Kidney epithelial cell (primary cell): ENCODE data around the gene RDX. TPM values are rescaled to one million over a fixed set of nuclear protein-coding genes. Genes with fewer than 3 reads are reported as not detected.
"Not testable (repeated sequence)": the region's sequence is repeated elsewhere in the genome, so short reads cannot be mapped to it uniquely, and the experiment has no call there.

ENCODE experiments used
- DNase-seq: peaks from one replicate; pipeline ENCODE4 v3.0.0-alpha.2; 2010; ENCODE audit warnings: low read depth
- H3K27me3 ChIP-seq: 2 replicates; pipeline ENCODE4 v1.6.0; 2011; ENCODE audit warnings: low read length; ENCODE audit not compliant: control insufficient read depth, insufficient read depth
- H3K36me3 ChIP-seq: 2 replicates; pipeline ENCODE4 v1.5.1; 2011; ENCODE audit warnings: low read length; ENCODE audit not compliant: control insufficient read depth, insufficient read depth
- H3K4me3 ChIP-seq: 2 replicates; pipeline ENCODE4 v1.5.1; 2011; ENCODE audit warnings: low read depth, mild to moderate bottlenecking, control low read depth, low read length
- total RNA-seq: library from RNA; depleted of rRNA; stranded (reverse); fragments of >200 nt; gene quantifications from 2 replicates; pipeline ENCODE4 v1.2.3, GENCODE V29; 2015
- TF ChIP-seq, protein P1 (sequence below): IDR thresholded peaks from 2 replicates; pipeline ENCODE4 v1.5.1; 2011; ENCODE audit warnings: mild to moderate bottlenecking, moderate library complexity, low read length, control low read depth, inconsistent platforms; ENCODE audit not compliant: insufficient read depth, poor library complexity, severe bottlenecking

RDX gene
- total RNA-seq, 1 donor from 2014 or later = 46.7 TPM

DNA sequence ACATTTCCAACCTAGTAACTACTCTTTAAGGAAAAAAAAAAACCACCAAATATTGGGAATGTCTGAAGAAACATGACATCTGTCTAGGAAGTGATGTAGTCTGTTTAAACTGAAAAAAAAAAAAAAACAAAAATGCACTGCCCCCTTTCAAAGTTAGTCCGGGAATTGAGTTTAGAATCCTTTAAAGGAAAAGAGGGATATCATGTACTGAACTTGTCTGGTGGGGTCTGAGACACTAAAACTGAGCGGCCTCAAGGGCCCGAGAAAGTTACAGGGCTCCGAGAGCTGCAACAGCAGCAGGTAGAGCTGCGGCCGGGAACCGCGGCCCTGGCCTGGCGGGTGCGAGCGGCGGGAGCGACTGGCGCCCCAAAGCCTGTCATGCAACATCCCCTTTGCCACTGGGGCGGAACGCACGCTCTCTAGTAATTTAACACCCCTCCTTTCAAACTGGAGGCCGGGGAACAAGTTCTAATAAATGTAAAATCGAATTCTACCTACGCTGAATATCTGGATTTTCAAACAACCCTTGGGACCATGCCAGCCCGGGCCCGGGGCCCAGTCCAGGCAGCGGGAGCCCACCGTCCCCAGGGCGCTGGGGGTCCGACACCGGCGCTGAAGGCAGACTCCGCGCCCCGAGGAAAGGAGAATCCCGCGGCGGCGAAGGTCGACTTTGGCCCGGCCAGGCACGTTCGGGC is 736 bp downstream of the RDX start:
- peak overlapping the region; percentile 67 for H3K4me3 ChIP-seq
- no peak for DNase-seq
- TF ChIP-seq, protein P1, sequence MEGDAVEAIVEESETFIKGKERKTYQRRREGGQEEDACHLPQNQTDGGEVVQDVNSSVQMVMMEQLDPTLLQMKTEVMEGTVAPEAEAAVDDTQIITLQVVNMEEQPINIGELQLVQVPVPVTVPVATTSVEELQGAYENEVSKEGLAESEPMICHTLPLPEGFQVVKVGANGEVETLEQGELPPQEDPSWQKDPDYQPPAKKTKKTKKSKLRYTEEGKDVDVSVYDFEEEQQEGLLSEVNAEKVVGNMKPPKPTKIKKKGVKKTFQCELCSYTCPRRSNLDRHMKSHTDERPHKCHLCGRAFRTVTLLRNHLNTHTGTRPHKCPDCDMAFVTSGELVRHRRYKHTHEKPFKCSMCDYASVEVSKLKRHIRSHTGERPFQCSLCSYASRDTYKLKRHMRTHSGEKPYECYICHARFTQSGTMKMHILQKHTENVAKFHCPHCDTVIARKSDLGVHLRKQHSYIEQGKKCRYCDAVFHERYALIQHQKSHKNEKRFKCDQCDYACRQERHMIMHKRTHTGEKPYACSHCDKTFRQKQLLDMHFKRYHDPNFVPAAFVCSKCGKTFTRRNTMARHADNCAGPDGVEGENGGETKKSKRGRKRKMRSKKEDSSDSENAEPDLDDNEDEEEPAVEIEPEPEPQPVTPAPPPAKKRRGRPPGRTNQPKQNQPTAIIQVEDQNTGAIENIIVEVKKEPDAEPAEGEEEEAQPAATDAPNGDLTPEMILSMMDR = no peak
- H3K36me3 ChIP-seq = no peaks in the 10 kb centered on the region
- no peaks in the 10 kb centered on the region for H3K27me3 ChIP-seq

DNA sequence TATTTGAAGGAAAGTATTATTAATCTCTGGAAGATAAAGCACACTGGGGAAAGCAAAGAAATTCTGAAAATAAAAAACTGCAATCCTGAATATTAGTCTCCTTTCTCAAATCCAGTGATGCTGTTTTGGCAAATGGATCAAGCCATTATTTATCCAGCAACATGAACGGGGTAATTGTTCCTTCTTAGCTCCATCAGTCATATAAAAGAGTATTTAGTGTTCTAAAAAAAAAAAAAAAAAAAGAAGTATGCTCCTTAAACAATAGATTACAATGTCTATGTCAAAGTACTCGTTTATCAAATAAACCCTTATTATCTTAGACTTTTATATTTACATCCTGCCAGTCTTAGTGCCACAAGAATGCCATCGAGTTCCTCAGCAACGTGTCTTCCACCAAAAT is 1.3 kb downstream of the RDX start:
- H3K36me3 ChIP-seq = no peaks in the 10 kb centered on the region
- H3K27me3 ChIP-seq = no peaks in the 10 kb centered on the region
- peak overlapping the region; percentile 67 for H3K4me3 ChIP-seq
- TF ChIP-seq, protein P1 = no peak
- DNase-seq = no peak

DNA sequence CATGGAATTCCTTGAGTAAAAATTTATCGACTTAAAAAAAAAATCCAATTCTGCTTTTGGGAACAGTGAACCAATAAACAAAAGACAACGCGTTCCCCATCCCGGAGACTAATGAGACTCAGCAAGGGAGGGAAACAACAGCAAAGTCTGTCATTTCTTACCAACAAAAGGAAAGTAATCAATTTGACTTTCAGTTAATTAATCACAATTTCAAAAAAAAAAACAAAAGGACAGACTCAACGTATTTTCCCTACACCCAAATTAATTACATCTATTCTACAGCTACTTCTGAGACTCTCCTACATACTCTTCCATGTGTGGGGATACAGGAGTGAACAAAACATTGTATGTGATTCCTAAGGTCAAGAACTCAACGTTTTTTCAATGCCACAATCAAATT is 1.9 kb downstream of the RDX start:
- TF ChIP-seq, protein P1 = no peak
- DNase-seq = no peak
- Histone ChIP-seq H3K36me3 (no peaks in the 10 kb centered on the region), H3K4me3 (peak overlapping the region; percentile 67), H3K27me3 (no peaks in the 10 kb centered on the region)

DNA sequence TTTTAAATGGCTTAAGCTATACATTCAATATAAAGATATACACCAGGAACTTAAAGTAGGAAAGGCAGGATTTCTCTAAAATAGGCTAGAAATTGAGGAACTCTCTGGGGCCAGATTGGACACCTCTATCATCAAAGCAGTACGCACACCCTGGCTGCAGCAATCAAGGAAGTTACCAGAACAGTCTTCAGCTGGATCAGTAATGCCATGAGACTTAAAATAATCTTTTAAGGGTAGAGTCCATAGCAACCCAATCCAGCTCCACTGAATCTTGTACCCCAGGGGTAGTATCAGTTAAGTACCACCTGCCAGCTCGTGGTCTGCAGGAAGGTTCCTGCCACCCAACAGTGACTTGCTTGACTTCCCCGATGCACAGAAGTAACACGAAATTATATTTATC is 3.0 kb downstream of the RDX start:
- Histone ChIP-seq H3K27me3 (no peaks in the 10 kb centered on the region), H3K36me3 (no peaks in the 10 kb centered on the region), H3K4me3 (no peak overlapping the region)
- no peak for DNase-seq
- TF ChIP-seq, protein P1 = no peak

DNA sequence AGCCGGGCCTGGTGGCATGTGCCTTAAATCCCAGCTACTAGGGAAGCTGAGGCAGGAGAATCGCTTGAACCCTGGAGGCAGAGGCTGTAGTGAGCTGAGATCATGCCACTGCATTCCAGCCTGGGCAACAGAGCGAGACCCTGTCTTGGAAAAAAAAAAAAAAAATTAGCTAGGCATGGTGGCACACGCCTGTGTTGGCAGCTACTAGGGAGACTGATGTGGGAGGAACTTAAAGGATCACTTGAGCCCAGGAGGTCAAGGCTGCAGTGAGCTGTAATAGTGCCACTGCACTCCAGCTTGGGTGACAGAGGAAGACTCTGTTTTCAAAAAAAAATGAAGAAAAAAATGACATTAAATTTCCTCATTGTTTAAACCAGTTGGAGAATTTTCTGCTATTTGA is 4.3 kb downstream of the RDX start:
- H3K4me3 ChIP-seq, H3K27me3 ChIP-seq, H3K36me3 ChIP-seq, DNase-seq: not testable (repeated sequence)

DNA sequence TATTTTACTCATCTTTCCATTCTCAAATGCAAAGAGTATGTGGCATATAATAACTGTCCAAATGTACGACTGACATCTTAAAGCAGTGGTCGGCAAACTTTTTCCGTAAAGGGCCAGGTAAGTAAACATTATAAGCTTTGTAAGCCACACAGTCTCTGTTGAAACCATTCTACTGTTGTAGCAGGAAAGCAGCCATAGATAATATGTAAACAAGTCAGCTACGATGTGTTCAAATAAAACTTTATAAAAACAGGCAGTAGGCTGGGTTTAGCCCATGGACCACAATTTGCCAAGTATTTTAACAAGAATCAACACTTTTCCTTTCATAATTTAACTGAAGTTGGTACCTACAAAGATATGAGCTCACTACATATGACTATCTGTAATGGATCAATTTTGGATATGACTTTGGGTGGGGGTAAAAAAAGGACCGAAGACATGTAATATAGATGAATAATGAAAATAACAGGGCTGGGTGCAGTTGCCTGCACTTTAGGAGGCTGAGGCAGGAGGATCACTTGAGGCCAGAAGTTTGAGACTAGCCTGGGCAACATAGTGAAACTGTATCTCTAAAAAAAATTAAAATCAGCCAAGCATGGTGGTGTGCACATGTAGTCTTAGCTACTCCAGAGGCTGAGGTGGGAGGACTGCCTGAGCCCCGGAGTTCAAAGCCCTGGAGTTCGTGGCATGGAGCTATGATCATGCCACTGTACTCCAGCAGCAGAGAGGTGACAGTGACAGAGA is 5.7 kb downstream of the RDX start:
- H3K4me3 ChIP-seq = no peak overlapping the region

More for the DNA sequence above, 5.7 kb downstream of the RDX start:
- Histone ChIP-seq H3K27me3 (no peaks in the 10 kb centered on the region), H3K36me3 (no peaks in the 10 kb centered on the region)
- DNase-seq = no peak
- TF ChIP-seq, protein P1 = no peak
